Peyer's patch (tissue), 4 donors: ENCODE measurements around the gene RARS1.

Experiments
- POLR2A ChIP-seq, 2 donors: fragments of 450-650 bp; IDR thresholded peaks; one replicate each; pipeline ENCODE4 v1.5.1; 2017; ENCODE audit warnings: antibody characterized with exemption in 2 of 2, mild to moderate bottlenecking in 2 of 2, moderate library complexity in 2 of 2
- TF ChIP-seq, protein P1 (sequence below), 6 experiments: fragments of 450-650 bp in 4 of 6; fragments of 200-600 bp in 2 of 6; sonication (generic) in 1 of 6; IDR thresholded peaks; one replicate each; pipeline ENCODE4 v1.5.1; 2017 to 2019; ENCODE audit warnings: antibody characterized with exemption in 6 of 6, mild to moderate bottlenecking in 3 of 6, moderate library complexity in 1 of 6

DNA sequence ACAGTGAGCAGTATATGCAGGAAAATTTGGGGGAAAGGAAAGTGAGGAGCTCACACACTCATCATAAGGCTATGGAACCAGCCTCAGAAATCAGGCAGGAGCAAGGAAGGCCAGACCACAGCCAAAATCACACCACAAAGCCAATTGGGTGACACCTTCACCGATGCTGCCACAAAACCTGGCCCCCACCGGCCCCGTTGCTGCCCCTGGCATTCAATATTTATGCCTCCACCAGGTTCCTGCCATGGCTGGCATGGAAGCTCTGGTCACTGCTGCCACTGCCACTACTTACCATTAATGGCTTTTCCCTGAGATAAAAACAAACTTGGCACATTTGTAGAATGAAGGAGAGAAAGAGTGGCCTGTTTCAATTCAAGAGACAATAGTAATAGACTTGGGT is 28.7 kb upstream of the RARS1 start:
- TF ChIP-seq, protein P1, sequence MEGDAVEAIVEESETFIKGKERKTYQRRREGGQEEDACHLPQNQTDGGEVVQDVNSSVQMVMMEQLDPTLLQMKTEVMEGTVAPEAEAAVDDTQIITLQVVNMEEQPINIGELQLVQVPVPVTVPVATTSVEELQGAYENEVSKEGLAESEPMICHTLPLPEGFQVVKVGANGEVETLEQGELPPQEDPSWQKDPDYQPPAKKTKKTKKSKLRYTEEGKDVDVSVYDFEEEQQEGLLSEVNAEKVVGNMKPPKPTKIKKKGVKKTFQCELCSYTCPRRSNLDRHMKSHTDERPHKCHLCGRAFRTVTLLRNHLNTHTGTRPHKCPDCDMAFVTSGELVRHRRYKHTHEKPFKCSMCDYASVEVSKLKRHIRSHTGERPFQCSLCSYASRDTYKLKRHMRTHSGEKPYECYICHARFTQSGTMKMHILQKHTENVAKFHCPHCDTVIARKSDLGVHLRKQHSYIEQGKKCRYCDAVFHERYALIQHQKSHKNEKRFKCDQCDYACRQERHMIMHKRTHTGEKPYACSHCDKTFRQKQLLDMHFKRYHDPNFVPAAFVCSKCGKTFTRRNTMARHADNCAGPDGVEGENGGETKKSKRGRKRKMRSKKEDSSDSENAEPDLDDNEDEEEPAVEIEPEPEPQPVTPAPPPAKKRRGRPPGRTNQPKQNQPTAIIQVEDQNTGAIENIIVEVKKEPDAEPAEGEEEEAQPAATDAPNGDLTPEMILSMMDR (IDR thresholded peaks at IDR 0.05) = no peak
- no peak for TF ChIP-seq POLR2A (IDR thresholded peaks at IDR 0.05)
